GM23248 (cell line): Measurements from ENCODE around the gene ELK1. TPM values are rescaled to one million over a fixed set of nuclear protein-coding genes. Genes with fewer than 3 reads are reported as not detected.
A peak's percentile ranks its signal among the peaks of the same experiment; 100 is the strongest.

ENCODE experiments used
- DNase-seq: peaks from one replicate; pipeline ENCODE4 v3.0.0-alpha.2; 2015
- H2AFZ ChIP-seq: fragments of 200-600 bp; sonication (generic); 2 replicates; pipeline ENCODE4 v1.6.1; 2016; ENCODE audit warnings: antibody characterized with exemption
- H3F3A ChIP-seq: fragments of 200-600 bp; sonication (generic); 2 replicates; pipeline ENCODE4 v1.6.1; 2016; ENCODE audit warnings: mild to moderate bottlenecking, antibody characterized with exemption, mixed run types; ENCODE audit not compliant: insufficient read depth
- H3K27ac ChIP-seq: fragments of 200-600 bp; sonication (generic); 2 replicates; pipeline ENCODE4 v1.5.1; 2016; ENCODE audit warnings: mild to moderate bottlenecking
- H3K27me3 ChIP-seq: fragments of 200-600 bp; sonication (generic); replicated peaks from 2 replicates; pipeline ENCODE4 v1.6.1; 2016; ENCODE audit warnings: mild to moderate bottlenecking; ENCODE audit not compliant: insufficient read depth
- H3K36me3 ChIP-seq: fragments of 200-600 bp; sonication (generic); 2 replicates; pipeline ENCODE4 v1.6.1; 2016; ENCODE audit warnings: low read depth, mild to moderate bottlenecking
- H3K4me1 ChIP-seq: fragments of 200-600 bp; sonication (generic); 2 replicates; pipeline ENCODE4 v1.6.1; 2016; ENCODE audit warnings: mild to moderate bottlenecking; ENCODE audit not compliant: insufficient read depth
- H3K4me2 ChIP-seq: fragments of 200-600 bp; sonication (generic); one replicate; pipeline ENCODE4 v1.6.1; 2016; ENCODE audit warnings: mild to moderate bottlenecking; ENCODE audit not compliant: unreplicated experiment
- H3K4me3 ChIP-seq: fragments of 200-600 bp; sonication (generic); 2 replicates; pipeline ENCODE4 v1.5.1; 2016; ENCODE audit warnings: mild to moderate bottlenecking
- H3K79me2 ChIP-seq: fragments of 200-600 bp; sonication (generic); 2 replicates; pipeline ENCODE4 v1.6.1; 2016; ENCODE audit warnings: mild to moderate bottlenecking; ENCODE audit not compliant: insufficient read depth
- H3K9ac ChIP-seq: fragments of 200-600 bp; sonication (generic); 2 replicates; pipeline ENCODE4 v1.6.1; 2016; ENCODE audit warnings: mild to moderate bottlenecking
- H3K9me2 ChIP-seq: fragments of 200-600 bp; sonication (generic); 2 replicates; pipeline ENCODE4 v1.6.1; 2016; ENCODE audit warnings: mixed run types, mild to moderate bottlenecking, moderate library complexity; ENCODE audit not compliant: insufficient read depth
- H3K9me3 ChIP-seq: fragments of 200-600 bp; sonication (generic); one replicate; pipeline ENCODE4 v1.6.1; 2017; ENCODE audit warnings: low read depth
- H4K20me1 ChIP-seq: fragments of 200-600 bp; sonication (generic); 2 replicates; pipeline ENCODE4 v1.6.0; 2016; ENCODE audit not compliant: insufficient read depth
- EZH2 ChIP-seq: fragments of 200-600 bp; sonication (generic); IDR thresholded peaks from 2 replicates; pipeline ENCODE4 v1.6.1; 2018; ENCODE audit warnings: antibody characterized with exemption, mild to moderate bottlenecking; ENCODE audit not compliant: insufficient read depth, poor library complexity, severe bottlenecking
- EZH2phosphoT487 ChIP-seq: fragments of 200-600 bp; sonication (generic); IDR thresholded peaks from 2 replicates; pipeline ENCODE4 v1.6.1; 2018; ENCODE audit warnings: antibody characterized with exemption, moderate library complexity, mild to moderate bottlenecking, low read depth; ENCODE audit not compliant: insufficient read depth
- WGBS, 2 experiments: methylation state at CpG; one replicate each; pipeline ENCODE4 v1.1.6; 2015 to 2017; ENCODE audit warnings: low lambda C conversion rate in 2 of 2, low coverage in 1 of 2; ENCODE audit errors: missing lambda C conversion rate in 2 of 2; 5-methylcytosine and 5-hydroxymethylcytosine counted together
- in situ Hi-C: fragments of 300-500 bp; cut with MboI; formaldehyde crosslinking; loops from 2 replicates; pipeline ENCODE4 v1.15.0; 2020
- polyA plus RNA-seq: library from polyadenylated mRNA; unstranded; fragments of >200 nt; fragmentation: Nextera tagmentation; extraction: Ambion mirVana; gene quantifications from 2 replicates; pipeline ENCODE4 v1.2.1, GENCODE V29; 2016
- total RNA-seq: library from RNA; depleted of rRNA; stranded (reverse); fragments of >200 nt; shearing (Covaris generic); gene quantifications from 2 replicates; pipeline ENCODE4 v1.2.3, GENCODE V29; 2014

ELK1 gene
- total and polyA plus RNA-seq, 2 experiments from 2014 or later = 46.6 to 47.7 TPM

- Histone ChIP-seq H3K79me2 (no peaks in the 10 kb centered on the region), H3K4me2 (no peak overlapping the region), H3K9me3 (no peaks in the 10 kb centered on the region), H3K9me2 (no peaks in the 10 kb centered on the region), H3K9ac (no peak overlapping the region), H2AFZ (no peak overlapping the region), H3K4me1 (no peaks in the 10 kb centered on the region), H3F3A (no peaks in the 10 kb centered on the region), H3K27me3 (no peaks in the 10 kb centered on the region), H3K4me3 (no peak overlapping the region), H3K36me3 (no peaks in the 10 kb centered on the region), H4K20me1 (no peaks in the 10 kb centered on the region), H3K27ac (no peak overlapping the region)
- in situ Hi-C loops = no loop called here
- TF ChIP-seq EZH2 (no peak), EZH2phosphoT487 (no peak)
- DNase-seq = no peak
- 74 to 83% methylated on average over 6 of the region's 6 CpGs for WGBS, 2 experiments
Measured at GRCh38 chrX:47621851-47622250, 28.5 kb downstream of the ELK1 start.

DNA sequence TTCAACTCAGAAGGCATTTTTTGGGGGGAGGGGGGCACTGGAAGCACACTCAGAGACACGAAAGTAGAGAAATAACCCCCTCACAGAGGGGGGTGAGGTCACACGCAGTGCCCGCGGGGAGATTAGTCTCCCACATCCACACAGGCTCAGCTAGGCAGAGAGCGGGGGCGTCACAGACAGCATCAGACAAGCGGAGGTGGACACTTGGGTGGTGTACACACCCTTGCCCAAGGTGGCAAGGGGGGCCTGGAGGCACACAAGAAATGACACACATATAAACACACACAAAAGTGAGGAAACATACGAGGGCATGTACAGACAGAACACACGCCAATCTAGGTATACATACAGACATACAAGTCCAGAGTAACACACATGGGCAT lies 30.1 kb downstream of the ELK1 start:
- Histone ChIP-seq H3K27me3 (no peaks in the 10 kb centered on the region), H3K9ac (no peak overlapping the region), H3K9me3 (no peaks in the 10 kb centered on the region), H3K4me1 (no peaks in the 10 kb centered on the region), H4K20me1 (no peaks in the 10 kb centered on the region), H3K9me2 (no peaks in the 10 kb centered on the region), H3K4me3 (no peak overlapping the region), H3K79me2 (no peaks in the 10 kb centered on the region), H3F3A (no peaks in the 10 kb centered on the region), H3K27ac (no peak overlapping the region), H3K4me2 (no peak overlapping the region), H2AFZ (no peak overlapping the region), H3K36me3 (no peaks in the 10 kb centered on the region)
- no peak for DNase-seq
- 50 to 57% methylated on average over 4 to 9 of the region's 9 CpGs for WGBS, 2 experiments
- in situ Hi-C loops = no loop called here
- TF ChIP-seq EZH2phosphoT487 (no peak), EZH2 (no peak)

GRCh38 chrX:47619486-47620302 lies 30.7 kb downstream of the ELK1 start, which contains the start of gene SYN1:
TSS of gene SYN1 (minus strand) at chrX:47619857. CDS start at chrX:47619728, 129 bp downstream.
- no peaks in the 10 kb centered on the region for H3F3A ChIP-seq
- TF ChIP-seq EZH2phosphoT487 = no peak
- no peak for TF ChIP-seq EZH2
- H3K36me3 ChIP-seq = no peaks in the 10 kb centered on the region
- no peaks in the 10 kb centered on the region for H4K20me1 ChIP-seq
- in situ Hi-C loops = no loop called here
- H3K9me3 ChIP-seq = no peaks in the 10 kb centered on the region
- H3K4me2 ChIP-seq = peak within 1 kb of the TSS; percentile 34
- no peaks in the 10 kb centered on the region for H3K4me1 ChIP-seq
- no peak within 1 kb of the TSS for H3K27ac ChIP-seq
- peak; percentile 89 for DNase-seq
- no peaks in the 10 kb centered on the region for H3K27me3 ChIP-seq
- 0 out of 2 replicates have a peak within 1 kb of the TSS, but pooled peaks have one; percentile 20 for H2AFZ ChIP-seq
- no peaks in the 10 kb centered on the region for H3K9me2 ChIP-seq
- H3K79me2 ChIP-seq = no peaks in the 10 kb centered on the region
- no peak within 1 kb of the TSS for H3K9ac ChIP-seq
- whole genome bisulfite sequencing, 2 experiments = 1 to 3% methylated on average over 23 to 31 of the region's 88 CpGs
- peak within 1 kb of the TSS; percentile 55 for H3K4me3 ChIP-seq

DNA sequence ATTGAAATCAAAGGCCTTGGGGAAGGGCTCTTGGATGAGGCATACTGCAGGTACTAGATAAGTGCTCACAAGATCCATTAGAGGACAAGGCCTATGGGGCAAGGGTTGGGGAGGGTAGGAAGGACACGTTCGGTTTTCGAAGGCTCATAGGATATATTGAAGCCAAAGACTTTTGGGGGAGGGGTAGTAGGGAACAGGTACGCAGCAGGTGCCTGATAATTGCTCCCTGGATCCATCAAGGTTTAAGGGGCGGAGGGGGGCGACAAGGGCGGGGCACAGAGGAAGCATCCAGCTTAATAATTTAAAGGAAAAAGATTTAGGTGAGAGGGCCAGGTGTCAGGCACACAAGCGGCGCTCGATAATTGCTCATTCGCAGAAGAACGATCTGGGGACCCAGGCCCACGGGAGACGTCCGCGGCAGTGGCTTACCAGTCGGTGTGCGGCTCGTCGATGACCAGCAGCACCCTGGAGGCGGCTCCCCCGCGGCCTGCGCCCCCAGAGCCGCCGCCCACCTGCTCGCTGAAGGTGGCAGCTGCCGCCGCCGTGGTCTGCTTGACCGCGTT lies 31.4 kb downstream of the ELK1 start:
- in situ Hi-C loops = no loop called here
- no peak overlapping the region for H2AFZ ChIP-seq
- no peak overlapping the region for H3K9ac ChIP-seq
- H4K20me1 ChIP-seq = no peaks in the 10 kb centered on the region
- no peaks in the 10 kb centered on the region for H3K79me2 ChIP-seq
- DNase-seq = no peak
- no peaks in the 10 kb centered on the region for H3K36me3 ChIP-seq
- no peak overlapping the region for H3K27ac ChIP-seq
- WGBS, 2 experiments = 39 to 54% methylated on average over 13 to 23 of the region's 32 CpGs
- no peaks in the 10 kb centered on the region for H3F3A ChIP-seq
- no peaks in the 10 kb centered on the region for H3K27me3 ChIP-seq
- peak overlapping the region; percentile 34 for H3K4me2 ChIP-seq
- H3K4me3 ChIP-seq = peak overlapping the region; percentile 55; the same call in 1 of the 2 replicates
- no peaks in the 10 kb centered on the region for H3K9me3 ChIP-seq
- no peak for TF ChIP-seq EZH2phosphoT487
- TF ChIP-seq EZH2 = no peak
- no peaks in the 10 kb centered on the region for H3K9me2 ChIP-seq
- no peaks in the 10 kb centered on the region for H3K4me1 ChIP-seq
